H1 (cell line): ENCODE data around the gene PPIL4. TPM values are rescaled to one million over a fixed set of nuclear protein-coding genes. Genes with fewer than 3 reads are reported as not detected.

Experiments
- CTCF ChIA-PET: fragments of 300-600 bp; sonication (Branson Sonifier 250); formaldehyde crosslinking; loops from one replicate; lab custom pipeline; 2021; ENCODE audit not compliant: partially characterized antibody; lab: Charles Lee
- POLR2A ChIA-PET: fragments of 300-600 bp; sonication (Branson Sonifier 250); formaldehyde crosslinking; loops from one replicate; lab custom pipeline; 2021; ENCODE audit warnings: inconsistent platforms; ENCODE audit not compliant: partially characterized antibody; lab: Charles Lee
- DNase-seq, 2 experiments: peaks; one replicate each; pipeline versions ENCODE4 v3.0.0 to v3.0.0-alpha.2; 2010 to 2022; ENCODE audit warnings: low spot score in 2 of 2, low read depth in 1 of 2, mixed read lengths in 1 of 2
- FAIRE-seq: peaks from 2 replicates; lab custom pipeline; 2011; peaks lifted over from hg19 to GRCh38; lab: Jason Lieb, UNC
- H2AFZ ChIP-seq: 2 replicates; pipeline ENCODE4 v1.8.1; 2012; ENCODE audit warnings: low read length, inconsistent platforms
- H2AK5ac ChIP-seq: 2 replicates; pipeline ENCODE4 v1.6.1; 2013; ENCODE audit warnings: low read depth, low read length
- H2BK120ac ChIP-seq: replicated peaks from 2 replicates; pipeline ENCODE3; 2013; ENCODE audit warnings: low read depth, low read length, inconsistent platforms
- H2BK12ac ChIP-seq: 2 replicates; pipeline ENCODE4 v1.6.1; 2013; ENCODE audit warnings: low read depth, low read length
- H2BK15ac ChIP-seq: 2 replicates; pipeline ENCODE4 v1.6.1; 2013; ENCODE audit warnings: low read length
- H2BK20ac ChIP-seq: 2 replicates; pipeline ENCODE4 v1.6.1; 2013; ENCODE audit warnings: low read length
- H2BK5ac ChIP-seq: 2 replicates; pipeline ENCODE4 v1.6.1; 2013; ENCODE audit warnings: low read depth, low read length
- H3K14ac ChIP-seq: 2 replicates; pipeline ENCODE4 v1.6.1; 2013; ENCODE audit warnings: inconsistent platforms; ENCODE audit not compliant: insufficient read length
- H3K18ac ChIP-seq: 2 replicates; pipeline ENCODE4 v1.6.1; 2013; ENCODE audit warnings: low read length; ENCODE audit errors: extremely low read depth
- H3K23ac ChIP-seq: 2 replicates; pipeline ENCODE4 v1.6.1; 2013; ENCODE audit warnings: inconsistent platforms; ENCODE audit not compliant: insufficient read length
- H3K23me2 ChIP-seq: 2 replicates; pipeline ENCODE4 v1.6.1; 2013; ENCODE audit warnings: low read depth, low read length
- H3K27ac ChIP-seq: 2 replicates; pipeline ENCODE4 v1.6.1; 2011; ENCODE audit warnings: low read depth, low read length, inconsistent platforms
- H3K27me3 ChIP-seq, 4 experiments: replicated peaks in 1 of 4; 1 replicate in 1 of 4; 2 replicates in 3 of 4; pipeline versions ENCODE4 v1.6.1 to v1.8.1; 2011 to 2013; ENCODE audit warnings: low read length in 3 of 4, mild to moderate bottlenecking in 3 of 4, inconsistent platforms in 2 of 4, mixed read lengths in 2 of 4, moderate library complexity in 1 of 4; ENCODE audit not compliant: control insufficient read depth in 3 of 4, insufficient read depth in 3 of 4; ENCODE audit errors: extremely low read depth in 1 of 4
- H3K36me3 ChIP-seq, 4 experiments: 2 replicates each; pipeline versions ENCODE4 v1.6.1 to v1.8.1; 2011 to 2013; ENCODE audit warnings: mild to moderate bottlenecking in 4 of 4, low read length in 3 of 4, moderate library complexity in 2 of 4, control low read depth in 1 of 4, inconsistent platforms in 1 of 4; ENCODE audit not compliant: insufficient read depth in 4 of 4, control insufficient read depth in 2 of 4
- H3K4ac ChIP-seq: replicated peaks from 2 replicates; pipeline ENCODE3; 2013; ENCODE audit warnings: low read length, low read depth, mixed read lengths, inconsistent platforms; ENCODE audit not compliant: insufficient read length
- H3K4me1 ChIP-seq, 4 experiments: replicated peaks in 1 of 4; 1 replicate in 1 of 4; 2 replicates in 3 of 4; pipeline versions ENCODE4 v1.6.1 to v1.8.1; 2011 to 2013; ENCODE audit warnings: low read length in 3 of 4, inconsistent platforms in 2 of 4, mixed read lengths in 1 of 4; ENCODE audit not compliant: insufficient read depth in 4 of 4, control insufficient read depth in 3 of 4
- H3K4me2 ChIP-seq, 2 experiments: 2 replicates each; pipeline versions ENCODE4 v1.6.1 to v1.8.1; 2011 to 2013; ENCODE audit warnings: low read depth in 2 of 2, low read length in 2 of 2, control low read depth in 1 of 2, inconsistent platforms in 1 of 2, mild to moderate bottlenecking in 1 of 2; ENCODE audit not compliant: insufficient read depth in 1 of 2
- H3K4me3 ChIP-seq, 4 experiments: fragments of 200-600, 300-600 bp in 1 of 4; sonication (generic), shearing (Covaris generic), sonication (Bioruptor Twin) in 1 of 4; 2 replicates each; pipeline versions ENCODE4 v1.5.1 to v1.8.1; 2011 to 2016; ENCODE audit warnings: low read length in 4 of 4, low read depth in 3 of 4, control low read depth in 2 of 4, inconsistent platforms in 2 of 4, mild to moderate bottlenecking in 2 of 4, mixed read lengths in 1 of 4, moderate library complexity in 1 of 4; ENCODE audit not compliant: insufficient read depth in 2 of 4; ENCODE audit errors: extremely low read depth in 1 of 4
- H3K56ac ChIP-seq: replicated peaks from 2 replicates; pipeline ENCODE3; 2013; ENCODE audit warnings: low read depth, mild to moderate bottlenecking, mixed read lengths, low read length, inconsistent platforms; ENCODE audit not compliant: insufficient read length
- H3K79me1 ChIP-seq: 2 replicates; pipeline ENCODE4 v1.6.1; 2013; ENCODE audit warnings: low read depth, low read length, control low read depth
- H3K79me2 ChIP-seq, 2 experiments: 2 replicates each; pipeline versions ENCODE4 v1.6.1 to v1.8.1; 2012 to 2013; ENCODE audit warnings: low read length in 2 of 2, mild to moderate bottlenecking in 2 of 2, inconsistent platforms in 1 of 2; ENCODE audit not compliant: insufficient read depth in 2 of 2, control insufficient read depth in 1 of 2
- H3K9ac ChIP-seq, 4 experiments: replicated peaks in 1 of 4; 1 replicate in 1 of 4; 2 replicates in 3 of 4; pipeline versions ENCODE4 v1.6.1 to v1.8.1; 2011 to 2013; ENCODE audit warnings: low read depth in 3 of 4, low read length in 3 of 4, control low read depth in 2 of 4, mild to moderate bottlenecking in 2 of 4, moderate library complexity in 2 of 4, inconsistent platforms in 1 of 4; ENCODE audit errors: extremely low read depth in 1 of 4
- H3K9me3 ChIP-seq, 2 experiments: 2 replicates each; pipeline versions ENCODE4 v1.6.1 to v1.8.1; 2012 to 2013; ENCODE audit warnings: mild to moderate bottlenecking in 2 of 2, moderate library complexity in 2 of 2, control low read depth in 1 of 2, inconsistent platforms in 1 of 2, low read depth in 1 of 2, low read length in 1 of 2, mixed read lengths in 1 of 2; ENCODE audit not compliant: insufficient read depth in 2 of 2
- H4K20me1 ChIP-seq, 2 experiments: replicated peaks in 1 of 2; 2 replicates each; pipeline versions ENCODE3 to v1.8.1; 2011 to 2013; ENCODE audit warnings: inconsistent platforms in 2 of 2, low read length in 2 of 2, mild to moderate bottlenecking in 1 of 2; ENCODE audit not compliant: insufficient read depth in 2 of 2, control insufficient read depth in 1 of 2
- H4K5ac ChIP-seq: 2 replicates; pipeline ENCODE4 v1.6.1; 2013; ENCODE audit warnings: low read length, low read depth, mixed read lengths, inconsistent platforms; ENCODE audit not compliant: insufficient read length
- H4K8ac ChIP-seq: 2 replicates; pipeline ENCODE4 v1.8.0; 2013; ENCODE audit warnings: mild to moderate bottlenecking, moderate library complexity, low read length, inconsistent platforms; ENCODE audit not compliant: insufficient read depth; ENCODE audit errors: extremely low read depth
- H4K91ac ChIP-seq: replicated peaks from 2 replicates; pipeline ENCODE3; 2013; ENCODE audit warnings: low read length, mixed read lengths, inconsistent platforms; ENCODE audit not compliant: insufficient read length
- ASH2L ChIP-seq: fragments of 200-600, 300-600 bp; sonication (generic); IDR thresholded peaks from one replicate; pipeline ENCODE4 v1.7.1; 2017; ENCODE audit warnings: low read length
- BACH1 ChIP-seq: IDR thresholded peaks from 2 replicates; pipeline ENCODE4 v1.6.1; 2012; ENCODE audit warnings: low read length, improper control_type of control experiment
- BCL11A ChIP-seq, 2 experiments: IDR thresholded peaks; one replicate each; pipeline ENCODE4 v1.6.1; 2011; ENCODE audit warnings: low read depth in 2 of 2, low read length in 2 of 2, mild to moderate bottlenecking in 2 of 2
- CEBPB ChIP-seq: IDR thresholded peaks from 2 replicates; pipeline ENCODE4 v1.6.1; 2012; ENCODE audit warnings: low read depth, low read length
- CHD1 ChIP-seq: IDR thresholded peaks from 2 replicates; pipeline ENCODE4 v1.6.1; 2012; ENCODE audit warnings: low read depth, low read length, improper control_type of control experiment
- HDAC6 ChIP-seq: IDR thresholded peaks from one replicate; pipeline ENCODE4 v1.7.1; 2012; ENCODE audit warnings: low read depth, mild to moderate bottlenecking, inconsistent platforms, low read length, moderate library complexity
- JUND ChIP-seq: IDR thresholded peaks from 2 replicates; pipeline ENCODE4 v1.6.1; 2011; ENCODE audit warnings: mild to moderate bottlenecking, improper control_type of control experiment, low read length
- POLR2A ChIP-seq, 2 experiments: IDR thresholded peaks; 1 replicate in 1 of 2; 2 replicates in 1 of 2; pipeline ENCODE4 v1.6.1; 2011; ENCODE audit warnings: low read depth in 2 of 2, low read length in 2 of 2, mild to moderate bottlenecking in 2 of 2; ENCODE audit errors: control extremely low read depth in 1 of 2
- POLR2AphosphoS5 ChIP-seq: IDR thresholded peaks from 2 replicates; pipeline ENCODE4 v1.6.1; 2011; ENCODE audit warnings: low read depth, low read length
- POU5F1 ChIP-seq: IDR thresholded peaks from 2 replicates; pipeline ENCODE4 v1.6.1; 2011; ENCODE audit warnings: low read depth, mild to moderate bottlenecking, low read length, moderate library complexity
- RFX5 ChIP-seq: IDR thresholded peaks from 2 replicates; pipeline ENCODE4 v1.6.1; 2011; ENCODE audit warnings: low read depth, low read length, improper control_type of control experiment, borderline replicate concordance
- WGBS, 2 experiments: shearing (Covaris generic) in 1 of 2; methylation state at CpG; one replicate each; pipeline versions ENCODE4 v1.1.6 to v1.1.7; 2013 to 2015; ENCODE audit warnings: low lambda C conversion rate in 2 of 2, mixed read lengths in 2 of 2, inconsistent platforms in 1 of 2, low coverage in 1 of 2, missing lambda C conversion rate in 1 of 2; ENCODE audit not compliant: insufficient replicate concordance in 2 of 2, insufficient coverage in 1 of 2, insufficient read length in 1 of 2; ENCODE audit errors: extremely low coverage in 1 of 2, missing lambda C conversion rate in 1 of 2; 5-methylcytosine and 5-hydroxymethylcytosine counted together
- polyA plus RNA-seq, 7 experiments: library from polyadenylated mRNA; depleted of rRNA in 3 of 7; stranded (reverse) in 5 of 7; unstranded in 2 of 7; fragments of >200 nt in 5 of 7; fragments of 200-250 nt in 2 of 7; gene quantifications; 1 replicate in 5 of 7; 2 replicates in 1 of 7; 4 replicates in 1 of 7; pipeline versions ENCODE4 v1.2.1 to v1.2.3, GENCODE V29; 2011 to 2013; ENCODE audit warnings: missing spikeins in 2 of 7, mixed read lengths in 2 of 7
- total RNA-seq: library from RNA; stranded (reverse); fragmentation: NEBNext Ultra II Directional; extraction: Animal tissue kit (Norgen Biotek cat#: 25700); gene quantifications from 2 replicates; pipeline ENCODE4 v1.2.1, GENCODE V29; 2021
- TF ChIP-seq, protein P1 (sequence below), 3 experiments: IDR thresholded peaks; 1 replicate in 2 of 3; 2 replicates in 1 of 3; pipeline versions ENCODE4 v1.5.1 to v1.6.1; 2011; ENCODE audit warnings: low read length in 3 of 3, mild to moderate bottlenecking in 3 of 3, inconsistent platforms in 2 of 3, low read depth in 1 of 3, moderate library complexity in 1 of 3; ENCODE audit not compliant: insufficient read depth in 1 of 3; ENCODE audit errors: control extremely low read depth in 1 of 3

Gene PPIL4
- total and polyA plus RNA-seq, 2 of the 8 experiments (the other 6 are each of a cell fraction or from before 2014, with no cell fraction given) = 2.0 to 33.2 TPM

- H2BK120ac ChIP-seq = no peak overlapping the region
- H3K79me1 ChIP-seq = no peaks in the 10 kb centered on the region
- no peak overlapping the region for H3K27ac ChIP-seq
- no peak overlapping the region for H2BK20ac ChIP-seq
- no peak overlapping the region for H3K4me3 ChIP-seq
- H3K79me2 ChIP-seq = peaks cover 6 to 14% of the 10 kb centered on the region in 2 experiments
- ChIA-PET CTCF (interaction anchor here (0.6 to 6.5 kb wide), 5 partner anchors 12 to 1867 kb away, joined by 3 to 108 read pairs (median 5); partner anchors contain the start of gene PPIL4), POLR2A (interaction anchor here (1.5 kb wide), 1 partner anchor 18 kb away, joined by 3 read pairs; the partner anchor contains the start of gene PPIL4)
- no peak overlapping the region for H4K5ac ChIP-seq
- H3K4me1 ChIP-seq = no peaks in the 10 kb centered on the region; a peak in 1 of 7 replicates
- no peak overlapping the region for H2BK5ac ChIP-seq
- no peak overlapping the region for H3K9ac ChIP-seq
- H3K56ac ChIP-seq = no peak overlapping the region
- FAIRE-seq = no peak
- no peak overlapping the region for H2BK15ac ChIP-seq
- no peak overlapping the region for H4K8ac ChIP-seq
- no peak overlapping the region for H3K23ac ChIP-seq
- no peaks in the 10 kb centered on the region for H3K9me3 ChIP-seq
- no peak overlapping the region for H3K18ac ChIP-seq
- no peak overlapping the region for H3K4ac ChIP-seq
- WGBS, 2 experiments = 94% methylated on average over 5 of the region's 5 CpGs; no CpG with 5 or more reads in 1 of the 2 experiments
- H2AFZ ChIP-seq = no peak overlapping the region
- no peak for DNase-seq
- H2BK12ac ChIP-seq = no peak overlapping the region
- no peak overlapping the region for H2AK5ac ChIP-seq
- H3K14ac ChIP-seq = no peak overlapping the region
- peaks cover 0 to 6% of the 10 kb centered on the region in 2 experiments for H4K20me1 ChIP-seq
- H3K4me2 ChIP-seq = no peak overlapping the region
- H4K91ac ChIP-seq = no peak overlapping the region
- H3K23me2 ChIP-seq = peaks cover 2% of the 10 kb centered on the region; the same call in 1 of the 2 replicates
- H3K36me3 ChIP-seq = no peaks in the 10 kb centered on the region
- no peaks in the 10 kb centered on the region for H3K27me3 ChIP-seq
- TF ChIP-seq HDAC6 (no peak), RFX5 (no peak), BACH1 (no peak), CEBPB (no peak), BCL11A (IDR thresholded peaks at IDR 0.05; ENCODE audit: low read depth in 2 of 2, low read length in 2 of 2) (no peak), POLR2A (IDR thresholded peaks at IDR 0.05; ENCODE audit: control extremely low read depth in 1 of 2, low read depth in 2 of 2, low read length in 2 of 2) (no peak), ASH2L (no peak), CHD1 (no peak), JUND (no peak), POU5F1 (no peak), POLR2AphosphoS5 (no peak)
- TF ChIP-seq, protein P1, sequence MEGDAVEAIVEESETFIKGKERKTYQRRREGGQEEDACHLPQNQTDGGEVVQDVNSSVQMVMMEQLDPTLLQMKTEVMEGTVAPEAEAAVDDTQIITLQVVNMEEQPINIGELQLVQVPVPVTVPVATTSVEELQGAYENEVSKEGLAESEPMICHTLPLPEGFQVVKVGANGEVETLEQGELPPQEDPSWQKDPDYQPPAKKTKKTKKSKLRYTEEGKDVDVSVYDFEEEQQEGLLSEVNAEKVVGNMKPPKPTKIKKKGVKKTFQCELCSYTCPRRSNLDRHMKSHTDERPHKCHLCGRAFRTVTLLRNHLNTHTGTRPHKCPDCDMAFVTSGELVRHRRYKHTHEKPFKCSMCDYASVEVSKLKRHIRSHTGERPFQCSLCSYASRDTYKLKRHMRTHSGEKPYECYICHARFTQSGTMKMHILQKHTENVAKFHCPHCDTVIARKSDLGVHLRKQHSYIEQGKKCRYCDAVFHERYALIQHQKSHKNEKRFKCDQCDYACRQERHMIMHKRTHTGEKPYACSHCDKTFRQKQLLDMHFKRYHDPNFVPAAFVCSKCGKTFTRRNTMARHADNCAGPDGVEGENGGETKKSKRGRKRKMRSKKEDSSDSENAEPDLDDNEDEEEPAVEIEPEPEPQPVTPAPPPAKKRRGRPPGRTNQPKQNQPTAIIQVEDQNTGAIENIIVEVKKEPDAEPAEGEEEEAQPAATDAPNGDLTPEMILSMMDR (IDR thresholded peaks at IDR 0.05; ENCODE audit: control extremely low read depth in 1 of 3, insufficient read depth in 1 of 3, low read depth in 1 of 3, low read length in 3 of 3) = no peak
Measured at GRCh38 chr6:149563203-149563927, 17.5 kb upstream of the PPIL4 start.
